HG03565 (cell line): ENCODE measurements around the gene TCP11.

ENCODE experiments used
- ATAC-seq: cut with Tn5 transposase; IDR thresholded peaks from one replicate; pipeline ENCODE4 v1.9.1; 2021; ENCODE audit warnings: mild to moderate bottlenecking, moderate library complexity; ENCODE audit not compliant: unreplicated experiment

The TCP11 gene

GRCh38 chr6:35082733-35083403 lies 58.3 kb downstream of the TCP11 start:
- ATAC-seq: no peak

GRCh38 chr6:35082046-35082732 lies 59.0 kb downstream of the TCP11 start:
- no peak for ATAC-seq

DNA sequence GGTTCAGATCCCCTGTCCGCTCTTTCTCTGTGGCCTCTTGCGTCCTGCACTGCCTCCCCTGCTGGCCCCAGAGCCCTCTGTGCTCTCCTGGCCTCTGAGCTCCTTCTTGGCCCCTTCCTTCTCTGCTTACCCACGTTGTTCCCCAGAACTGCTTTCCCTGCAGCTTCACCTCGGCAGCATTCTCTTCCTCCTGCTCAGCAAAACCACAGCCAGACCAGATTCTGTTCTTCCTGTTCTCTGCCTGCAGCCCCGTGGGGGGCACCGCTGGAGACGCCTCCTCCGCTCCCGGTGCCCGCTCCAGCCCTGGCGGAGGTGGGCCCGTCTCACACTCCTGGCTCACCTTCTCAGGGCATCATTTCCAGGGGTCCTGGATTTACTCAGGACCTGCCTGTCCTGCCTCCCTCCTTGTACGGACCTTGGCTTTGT lies 59.7 kb downstream of the TCP11 start:
- ATAC-seq: no peak

- ATAC-seq: no peak
Measured at GRCh38 chr6:35080821-35081425, 60.2 kb downstream of the TCP11 start.

- no peak for ATAC-seq
Measured at GRCh38 chr6:35080016-35080680, 61.0 kb downstream of the TCP11 start.

GRCh38 chr6:35079311-35080000 lies 61.7 kb downstream of the TCP11 start:
- no peak for ATAC-seq

GRCh38 chr6:35078896-35079295 lies 62.2 kb downstream of the TCP11 start:
- ATAC-seq: no peak

GRCh38 chr6:35078226-35078850 lies 62.8 kb downstream of the TCP11 start:
- no peak for ATAC-seq

GRCh38 chr6:35077713-35078105 lies 63.4 kb downstream of the TCP11 start:
- no peak for ATAC-seq

DNA sequence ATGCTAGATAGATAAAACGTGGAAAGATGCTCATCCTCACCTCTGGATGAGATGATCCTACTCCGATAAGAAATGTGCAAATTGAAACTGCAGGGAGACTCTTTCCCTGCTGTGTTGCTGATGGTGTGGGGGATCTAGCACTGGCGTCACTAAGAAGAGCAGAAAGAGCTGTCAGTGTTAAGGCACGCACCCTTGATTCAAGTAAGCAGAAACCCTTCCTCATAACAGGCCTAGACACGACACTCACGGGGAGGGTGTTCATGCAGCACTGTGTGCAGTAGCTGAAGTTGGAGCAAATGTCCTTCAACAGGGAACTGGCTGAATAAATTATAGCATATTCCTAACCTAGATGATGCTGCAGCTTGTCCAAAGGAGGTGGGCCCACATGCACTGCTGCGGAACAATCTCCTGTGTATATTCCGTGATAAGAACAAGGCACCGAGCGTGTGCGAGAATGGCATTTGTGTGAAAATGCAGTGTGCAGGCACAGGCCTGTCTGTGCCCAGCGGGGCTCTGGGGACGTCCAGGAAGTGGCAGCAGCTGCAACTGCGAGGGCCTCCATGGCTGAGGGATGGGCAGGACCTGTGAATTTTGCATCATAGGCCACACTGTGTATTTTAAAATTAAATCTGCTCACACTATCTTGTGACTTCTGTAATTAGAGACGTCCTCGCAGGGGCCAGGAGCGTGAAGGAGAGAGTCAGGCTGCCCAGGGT lies 64.0 kb downstream of the TCP11 start:
- ATAC-seq: no peak

DNA sequence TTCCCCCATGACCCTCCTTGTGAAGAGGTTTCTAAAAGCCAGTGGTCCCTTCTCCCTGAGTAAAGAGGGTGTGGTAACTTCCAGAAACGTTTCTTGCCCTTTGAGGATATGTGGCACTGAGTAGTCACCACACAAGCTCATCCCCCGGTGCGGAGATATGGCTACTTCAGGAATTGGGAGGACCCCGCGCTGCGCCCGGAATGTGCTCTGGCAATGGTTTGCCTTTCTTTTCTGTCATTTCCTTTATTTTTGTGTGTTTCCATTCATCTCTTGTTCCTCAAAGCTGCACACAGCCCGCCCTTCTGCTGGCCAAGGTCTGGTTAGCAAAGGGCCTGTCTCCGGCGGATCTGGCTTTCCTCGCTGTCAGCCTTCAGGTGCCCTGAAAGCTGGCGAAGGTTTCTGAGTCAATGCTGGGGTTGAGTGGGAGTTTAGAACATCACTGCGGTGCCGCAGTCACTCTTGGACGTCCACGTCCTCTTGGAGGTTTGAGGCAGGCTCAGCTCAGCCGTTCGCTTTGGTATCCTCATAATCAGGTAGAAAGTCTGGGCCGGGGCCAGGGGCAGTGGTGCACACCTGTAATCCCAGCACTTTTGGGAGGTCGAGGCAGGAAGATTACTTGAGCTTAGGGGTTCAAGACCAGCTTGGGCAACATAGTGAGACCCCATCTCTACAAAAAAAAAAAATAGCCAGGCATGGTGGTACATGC lies 67.2 kb downstream of the TCP11 start:
- no peak for ATAC-seq

DNA sequence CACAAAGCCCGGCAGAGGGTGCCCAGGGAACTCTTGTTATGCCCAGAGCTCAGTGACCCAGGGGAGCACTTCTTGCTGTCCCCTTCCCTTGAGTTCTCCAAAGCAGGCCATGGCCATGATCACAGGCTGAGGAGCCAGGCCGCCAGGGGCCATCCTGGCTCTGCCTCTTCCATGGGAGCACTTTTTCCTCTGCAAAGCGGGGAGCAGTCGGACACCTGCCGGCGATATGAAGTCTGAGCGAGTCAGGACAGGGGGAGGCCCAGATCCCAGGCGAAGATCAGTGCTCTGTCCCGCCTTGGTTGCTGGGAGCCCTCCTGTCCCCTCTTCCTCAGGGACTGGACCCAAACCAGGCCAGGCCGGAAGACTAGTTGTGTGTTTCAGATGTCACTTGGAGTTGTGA lies 67.9 kb downstream of the TCP11 start:
- ATAC-seq: no peak

DNA sequence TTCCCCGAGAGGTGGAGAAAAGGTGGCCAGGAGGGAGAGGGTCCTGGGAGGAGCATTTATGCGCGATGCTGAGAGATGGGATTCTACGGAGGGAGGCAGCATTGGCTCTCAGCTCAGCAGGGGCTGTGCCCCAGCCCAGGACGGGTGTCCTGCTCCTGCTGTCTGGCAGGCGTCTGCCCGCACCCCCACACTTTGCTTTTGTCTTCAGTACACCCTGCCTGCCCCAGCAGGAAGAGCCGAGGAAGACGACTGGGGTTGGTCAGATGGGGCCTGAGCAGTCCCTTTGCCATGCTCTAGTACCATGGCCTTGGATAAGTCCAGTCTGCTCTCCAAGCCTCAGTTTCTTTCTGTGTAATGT lies 68.5 kb downstream of the TCP11 start:
- ATAC-seq: no peak

DNA sequence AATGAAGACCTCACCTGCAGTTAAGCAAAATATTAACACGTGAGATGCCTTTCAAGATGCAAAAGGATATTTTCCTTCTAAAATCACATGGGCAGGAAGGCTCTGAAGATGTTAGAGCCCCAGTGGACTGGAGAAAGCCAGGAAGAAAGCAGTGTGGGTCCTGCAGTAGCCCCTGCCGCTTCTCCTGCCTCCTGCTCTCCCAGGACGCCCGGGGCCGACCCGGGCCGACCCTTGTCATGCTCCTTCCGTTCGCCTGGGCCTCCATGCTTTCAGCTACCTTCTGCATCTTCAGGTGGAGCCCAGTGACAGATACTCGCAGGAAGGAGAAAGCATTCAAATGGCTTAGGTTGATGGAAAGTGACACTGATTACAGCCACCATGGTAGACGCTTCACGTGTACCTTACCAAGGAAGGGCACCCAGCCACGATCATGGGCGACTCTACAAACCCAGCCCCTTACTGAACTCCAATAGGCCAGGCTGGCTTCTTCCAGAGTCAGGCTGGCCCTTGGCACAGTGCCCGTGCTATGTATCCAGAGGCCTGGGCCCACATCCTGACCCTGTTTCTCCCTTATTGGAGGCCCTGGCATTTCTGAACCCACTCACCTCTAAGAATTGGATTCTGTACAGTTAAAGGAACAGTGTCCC lies 69.0 kb downstream of the TCP11 start:
- ATAC-seq: no peak

DNA sequence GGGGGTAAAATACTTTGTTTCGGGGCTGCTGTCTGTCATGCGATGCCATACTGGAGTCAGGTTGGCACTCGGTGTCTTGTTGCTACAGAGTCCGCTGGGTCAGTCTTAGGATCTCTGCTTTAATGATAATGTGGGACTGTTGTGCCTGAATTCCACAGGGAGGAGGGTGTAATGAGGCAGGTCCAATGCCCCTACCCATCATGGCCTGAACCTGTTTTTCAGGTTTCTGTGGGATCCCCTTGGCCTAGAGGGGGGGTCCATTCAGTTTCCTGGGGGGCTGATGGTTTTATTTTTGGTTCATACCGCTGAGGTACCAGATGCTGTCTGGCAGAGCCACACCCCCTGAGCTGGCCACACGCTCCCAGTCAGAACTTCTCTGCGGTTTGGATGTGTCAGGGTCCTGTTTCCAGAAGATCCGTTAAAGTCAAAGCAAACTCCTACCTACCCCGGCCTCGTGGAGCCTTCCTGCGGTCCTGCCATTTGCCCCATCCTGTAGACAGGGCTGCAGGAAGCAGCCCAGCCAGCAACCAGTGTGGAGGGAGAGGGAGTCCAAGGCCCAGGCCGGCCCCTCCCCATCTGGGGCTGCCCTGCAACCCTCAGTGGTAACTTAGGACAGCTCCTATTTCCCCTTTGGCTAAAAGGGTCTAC lies 69.7 kb downstream of the TCP11 start:
- no peak for ATAC-seq

DNA sequence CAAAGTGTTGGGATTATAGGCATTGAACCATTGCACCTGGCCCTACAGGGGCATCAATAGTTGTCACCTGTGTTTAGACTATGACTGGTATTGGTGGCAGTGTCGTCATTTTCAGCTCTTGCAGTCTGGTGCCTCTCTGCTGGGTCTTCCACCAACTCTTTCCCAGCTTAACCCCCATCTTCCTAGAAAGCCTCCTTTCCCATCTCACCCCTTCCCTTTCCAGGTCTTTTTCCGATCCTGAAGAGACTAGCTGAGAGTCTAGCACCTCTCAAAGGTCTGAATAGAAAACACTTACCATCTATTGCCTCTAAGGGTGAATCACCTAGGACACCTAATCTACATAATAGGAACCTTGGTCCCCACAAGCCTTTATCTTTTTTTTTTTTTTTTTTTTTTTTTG lies 71.0 kb downstream of the TCP11 start:
- ATAC-seq: no peak

- no peak for ATAC-seq
Measured at GRCh38 chr6:35069262-35069661, 71.9 kb downstream of the TCP11 start.

- ATAC-seq: no peak
Measured at GRCh38 chr6:35068644-35069043, 72.5 kb downstream of the TCP11 start.

DNA sequence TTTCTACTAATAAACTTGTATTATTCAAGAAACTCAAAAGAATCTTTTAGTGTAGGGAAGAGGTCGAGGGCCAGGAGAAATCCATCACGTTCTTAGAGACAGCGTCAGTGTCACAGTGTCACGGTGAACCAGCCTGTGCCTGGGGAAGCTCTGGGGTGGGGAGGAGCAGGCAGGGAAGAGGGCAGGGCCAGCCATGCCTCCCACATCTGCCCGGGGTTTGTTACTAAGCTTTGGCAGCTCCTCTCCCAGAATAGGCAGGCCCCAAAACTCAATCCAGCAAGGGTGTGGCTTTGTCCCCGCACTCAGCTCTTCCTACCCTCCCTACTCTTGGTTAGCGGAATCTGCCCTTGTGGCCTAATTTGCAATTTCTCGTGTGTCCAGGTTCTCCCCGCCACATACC lies 72.9 kb downstream of the TCP11 start:
- ATAC-seq: no peak
